SU-DHL-6 (cell line): Measurements from ENCODE around the gene TRMT44.

Experiments
- H2AFZ ChIP-seq: fragments of 200-600 bp; sonication (generic); 2 replicates; pipeline ENCODE4 v1.6.1; 2014; ENCODE audit warnings: low read depth, mild to moderate bottlenecking, moderate library complexity, mixed read lengths, antibody characterized with exemption, low read length; ENCODE audit not compliant: severe bottlenecking
- H3F3A ChIP-seq: fragments of 200-600 bp; shearing (Covaris generic); 2 replicates; pipeline ENCODE4 v1.6.0; 2016; ENCODE audit warnings: antibody characterized with exemption, mild to moderate bottlenecking; ENCODE audit not compliant: insufficient read depth
- H3K27ac ChIP-seq: fragments of 200-600 bp; sonication (generic); 2 replicates; pipeline ENCODE4 v1.5.1; 2016; ENCODE audit warnings: low read depth, mild to moderate bottlenecking, low read length, moderate library complexity, mixed read lengths
- H3K27me3 ChIP-seq: fragments of 200-600 bp; sonication (generic), shearing (Covaris generic); 2 replicates; pipeline ENCODE4 v1.6.0; 2014; ENCODE audit warnings: mild to moderate bottlenecking, low read length
- H3K36me3 ChIP-seq: fragments of 200-600 bp; sonication (generic); 2 replicates; pipeline ENCODE4 v1.6.1; 2014; ENCODE audit warnings: mild to moderate bottlenecking, low read length, mixed read lengths
- H3K4me2 ChIP-seq: fragments of 300-600, 200-600 bp; shearing (Covaris generic), sonication (generic); 2 replicates; pipeline ENCODE4 v1.6.0; 2014; ENCODE audit warnings: low read length, low read depth, mild to moderate bottlenecking; ENCODE audit not compliant: poor library complexity, severe bottlenecking
- H3K4me3 ChIP-seq: fragments of 200-600 bp; sonication (generic); 2 replicates; pipeline ENCODE4 v1.5.1; 2014; ENCODE audit warnings: antibody characterized with exemption, low read length, mild to moderate bottlenecking, mixed read lengths; ENCODE audit not compliant: insufficient read depth, poor library complexity, severe bottlenecking
- H3K79me2 ChIP-seq: fragments of 200-600 bp; sonication (generic); 2 replicates; pipeline ENCODE4 v1.6.1; 2014; ENCODE audit warnings: mild to moderate bottlenecking, low read length, moderate library complexity; ENCODE audit not compliant: insufficient read depth
- H3K9ac ChIP-seq: fragments of 200-600 bp; sonication (generic); 2 replicates; pipeline ENCODE4 v1.7.0; 2014; ENCODE audit warnings: mild to moderate bottlenecking, low read length
- H3K9me2 ChIP-seq: fragments of 200-600 bp; sonication (generic); replicated peaks from 2 replicates; pipeline ENCODE4 v1.6.1; 2014; ENCODE audit warnings: low read length; ENCODE audit not compliant: insufficient read depth
- H3K9me3 ChIP-seq: fragments of 200-600 bp; sonication (generic); 2 replicates; pipeline ENCODE4 v1.6.1; 2014; ENCODE audit warnings: low read length, mixed read lengths; ENCODE audit not compliant: insufficient read depth
- H4K20me1 ChIP-seq: fragments of 200-600 bp; sonication (generic); 2 replicates; pipeline ENCODE4 v1.6.1; 2014; ENCODE audit warnings: low read depth, mild to moderate bottlenecking, antibody characterized with exemption, low read length, moderate library complexity, mixed read lengths
- EZH2phosphoT487 ChIP-seq: fragments of 200-600 bp; sonication (generic), shearing (Covaris generic); conservative IDR thresholded peaks from 2 replicates; pipeline ENCODE4 v1.6.1; 2018; ENCODE audit warnings: mild to moderate bottlenecking, antibody characterized with exemption, low read length, moderate library complexity, mixed read lengths
- TF ChIP-seq, protein P1 (sequence below): fragments of 200-600 bp; sonication (generic); IDR thresholded peaks from one replicate; pipeline ENCODE4 v1.5.1; 2017; ENCODE audit warnings: antibody characterized with exemption, mild to moderate bottlenecking, low read length, moderate library complexity; ENCODE audit not compliant: insufficient read depth, poor library complexity, severe bottlenecking

TRMT44 gene

DNA sequence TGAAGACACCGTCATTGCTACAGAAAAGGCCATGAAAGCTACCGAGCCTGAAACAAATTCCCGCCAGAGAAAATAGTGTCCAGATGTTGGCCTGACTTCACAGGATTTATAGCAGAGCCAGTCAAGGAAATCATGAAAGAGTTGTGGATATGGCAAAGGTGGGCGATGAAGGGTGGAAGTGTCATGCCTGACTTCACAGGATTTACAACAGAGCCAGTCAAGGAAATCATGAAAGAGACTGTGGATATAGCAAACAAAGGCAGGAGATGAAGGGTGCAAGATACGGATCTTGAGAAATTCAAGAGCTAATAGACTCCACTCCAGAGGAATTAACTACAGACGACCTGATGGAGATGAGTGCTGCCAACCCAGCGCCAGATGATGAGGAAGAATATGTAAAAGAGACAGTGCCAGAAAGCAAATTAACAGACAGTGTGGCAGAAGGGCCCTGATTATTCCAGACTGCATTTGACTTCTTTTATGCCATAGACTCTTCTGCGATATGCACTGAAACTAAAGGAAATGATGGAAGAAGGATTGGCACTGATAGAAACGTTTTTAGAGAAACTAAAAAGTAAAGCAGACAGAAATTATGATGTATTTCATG is 17.2 kb downstream of the TRMT44 start:
- no peaks in the 10 kb centered on the region for H3K9me3 ChIP-seq
- H3K4me3 ChIP-seq, result no peak overlapping the region
- no peaks in the 10 kb centered on the region for H3K27me3 ChIP-seq
- no peak overlapping the region for H3K4me2 ChIP-seq
- H2AFZ ChIP-seq, result no peak overlapping the region
- TF ChIP-seq, protein P1, sequence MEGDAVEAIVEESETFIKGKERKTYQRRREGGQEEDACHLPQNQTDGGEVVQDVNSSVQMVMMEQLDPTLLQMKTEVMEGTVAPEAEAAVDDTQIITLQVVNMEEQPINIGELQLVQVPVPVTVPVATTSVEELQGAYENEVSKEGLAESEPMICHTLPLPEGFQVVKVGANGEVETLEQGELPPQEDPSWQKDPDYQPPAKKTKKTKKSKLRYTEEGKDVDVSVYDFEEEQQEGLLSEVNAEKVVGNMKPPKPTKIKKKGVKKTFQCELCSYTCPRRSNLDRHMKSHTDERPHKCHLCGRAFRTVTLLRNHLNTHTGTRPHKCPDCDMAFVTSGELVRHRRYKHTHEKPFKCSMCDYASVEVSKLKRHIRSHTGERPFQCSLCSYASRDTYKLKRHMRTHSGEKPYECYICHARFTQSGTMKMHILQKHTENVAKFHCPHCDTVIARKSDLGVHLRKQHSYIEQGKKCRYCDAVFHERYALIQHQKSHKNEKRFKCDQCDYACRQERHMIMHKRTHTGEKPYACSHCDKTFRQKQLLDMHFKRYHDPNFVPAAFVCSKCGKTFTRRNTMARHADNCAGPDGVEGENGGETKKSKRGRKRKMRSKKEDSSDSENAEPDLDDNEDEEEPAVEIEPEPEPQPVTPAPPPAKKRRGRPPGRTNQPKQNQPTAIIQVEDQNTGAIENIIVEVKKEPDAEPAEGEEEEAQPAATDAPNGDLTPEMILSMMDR, result no peak
- TF ChIP-seq EZH2phosphoT487, result no peak
- H3K9me2 ChIP-seq, result no peaks in the 10 kb centered on the region
- no peak overlapping the region for H3K9ac ChIP-seq
- no peaks in the 10 kb centered on the region for H4K20me1 ChIP-seq
- no peak overlapping the region for H3K27ac ChIP-seq
- H3K79me2 ChIP-seq, result no peaks in the 10 kb centered on the region
- no peaks in the 10 kb centered on the region for H3F3A ChIP-seq
- H3K36me3 ChIP-seq, result 0 out of 2 replicates have a peak, but pooled peaks cover 3% of the 10 kb centered on the region

GRCh38 chr4:8459867-8460445 is 19.4 kb downstream of the TRMT44 start:
- H3K27ac ChIP-seq, result no peak overlapping the region
- TF ChIP-seq EZH2phosphoT487, result no peak
- TF ChIP-seq, protein P1, result no peak
- H3K4me3 ChIP-seq, result no peak overlapping the region
- H3K9me2 ChIP-seq, result no peaks in the 10 kb centered on the region
- no peak overlapping the region for H3K9ac ChIP-seq
- H3F3A ChIP-seq, result no peaks in the 10 kb centered on the region
- no peak overlapping the region for H3K4me2 ChIP-seq
- no peaks in the 10 kb centered on the region for H3K36me3 ChIP-seq
- no peaks in the 10 kb centered on the region for H3K27me3 ChIP-seq
- no peaks in the 10 kb centered on the region for H3K9me3 ChIP-seq
- no peaks in the 10 kb centered on the region for H4K20me1 ChIP-seq
- no peak overlapping the region for H2AFZ ChIP-seq
- H3K79me2 ChIP-seq, result no peaks in the 10 kb centered on the region

GRCh38 chr4:8461086-8461485 is 20.5 kb downstream of the TRMT44 start:
- H3K9ac ChIP-seq, result no peak overlapping the region
- no peak overlapping the region for H2AFZ ChIP-seq
- H3K9me2 ChIP-seq, result no peaks in the 10 kb centered on the region
- no peaks in the 10 kb centered on the region for H4K20me1 ChIP-seq
- H3K4me3 ChIP-seq, result no peak overlapping the region
- no peak overlapping the region for H3K27ac ChIP-seq
- no peak for TF ChIP-seq EZH2phosphoT487
- TF ChIP-seq, protein P1, result no peak
- no peaks in the 10 kb centered on the region for H3K27me3 ChIP-seq
- no peaks in the 10 kb centered on the region for H3K79me2 ChIP-seq
- H3K36me3 ChIP-seq, result no peaks in the 10 kb centered on the region
- H3K9me3 ChIP-seq, result no peaks in the 10 kb centered on the region
- H3F3A ChIP-seq, result no peaks in the 10 kb centered on the region
- H3K4me2 ChIP-seq, result no peak overlapping the region
